GM23248 (cell line): Measurements from ENCODE around the gene TMEM37. TPM values are rescaled to one million over a fixed set of nuclear protein-coding genes. Genes with fewer than 3 reads are reported as not detected.

Source experiments
- DNase-seq: peaks from one replicate; pipeline ENCODE4 v3.0.0-alpha.2; 2015
- H2AFZ ChIP-seq: fragments of 200-600 bp; sonication (generic); 2 replicates; pipeline ENCODE4 v1.6.1; 2016; ENCODE audit warnings: antibody characterized with exemption
- H3F3A ChIP-seq: fragments of 200-600 bp; sonication (generic); 2 replicates; pipeline ENCODE4 v1.6.1; 2016; ENCODE audit warnings: mild to moderate bottlenecking, antibody characterized with exemption, mixed run types; ENCODE audit not compliant: insufficient read depth
- H3K27ac ChIP-seq: fragments of 200-600 bp; sonication (generic); 2 replicates; pipeline ENCODE4 v1.5.1; 2016; ENCODE audit warnings: mild to moderate bottlenecking
- H3K27me3 ChIP-seq: fragments of 200-600 bp; sonication (generic); replicated peaks from 2 replicates; pipeline ENCODE4 v1.6.1; 2016; ENCODE audit warnings: mild to moderate bottlenecking; ENCODE audit not compliant: insufficient read depth
- H3K36me3 ChIP-seq: fragments of 200-600 bp; sonication (generic); 2 replicates; pipeline ENCODE4 v1.6.1; 2016; ENCODE audit warnings: low read depth, mild to moderate bottlenecking
- H3K4me1 ChIP-seq: fragments of 200-600 bp; sonication (generic); 2 replicates; pipeline ENCODE4 v1.6.1; 2016; ENCODE audit warnings: mild to moderate bottlenecking; ENCODE audit not compliant: insufficient read depth
- H3K4me2 ChIP-seq: fragments of 200-600 bp; sonication (generic); one replicate; pipeline ENCODE4 v1.6.1; 2016; ENCODE audit warnings: mild to moderate bottlenecking; ENCODE audit not compliant: unreplicated experiment
- H3K4me3 ChIP-seq: fragments of 200-600 bp; sonication (generic); 2 replicates; pipeline ENCODE4 v1.5.1; 2016; ENCODE audit warnings: mild to moderate bottlenecking
- H3K79me2 ChIP-seq: fragments of 200-600 bp; sonication (generic); 2 replicates; pipeline ENCODE4 v1.6.1; 2016; ENCODE audit warnings: mild to moderate bottlenecking; ENCODE audit not compliant: insufficient read depth
- H3K9ac ChIP-seq: fragments of 200-600 bp; sonication (generic); 2 replicates; pipeline ENCODE4 v1.6.1; 2016; ENCODE audit warnings: mild to moderate bottlenecking
- H3K9me2 ChIP-seq: fragments of 200-600 bp; sonication (generic); 2 replicates; pipeline ENCODE4 v1.6.1; 2016; ENCODE audit warnings: mixed run types, mild to moderate bottlenecking, moderate library complexity; ENCODE audit not compliant: insufficient read depth
- H3K9me3 ChIP-seq: fragments of 200-600 bp; sonication (generic); one replicate; pipeline ENCODE4 v1.6.1; 2017; ENCODE audit warnings: low read depth
- H4K20me1 ChIP-seq: fragments of 200-600 bp; sonication (generic); 2 replicates; pipeline ENCODE4 v1.6.0; 2016; ENCODE audit not compliant: insufficient read depth
- EZH2 ChIP-seq: fragments of 200-600 bp; sonication (generic); IDR thresholded peaks from 2 replicates; pipeline ENCODE4 v1.6.1; 2018; ENCODE audit warnings: antibody characterized with exemption, mild to moderate bottlenecking; ENCODE audit not compliant: insufficient read depth, poor library complexity, severe bottlenecking
- EZH2phosphoT487 ChIP-seq: fragments of 200-600 bp; sonication (generic); IDR thresholded peaks from 2 replicates; pipeline ENCODE4 v1.6.1; 2018; ENCODE audit warnings: antibody characterized with exemption, moderate library complexity, mild to moderate bottlenecking, low read depth; ENCODE audit not compliant: insufficient read depth
- WGBS, 2 experiments: methylation state at CpG; one replicate each; pipeline ENCODE4 v1.1.6; 2015 to 2017; ENCODE audit warnings: low lambda C conversion rate in 2 of 2, low coverage in 1 of 2; ENCODE audit errors: missing lambda C conversion rate in 2 of 2; 5-methylcytosine and 5-hydroxymethylcytosine counted together
- in situ Hi-C: fragments of 300-500 bp; cut with MboI; formaldehyde crosslinking; loops from 2 replicates; pipeline ENCODE4 v1.15.0; 2020
- polyA plus RNA-seq: library from polyadenylated mRNA; unstranded; fragments of >200 nt; fragmentation: Nextera tagmentation; extraction: Ambion mirVana; gene quantifications from 2 replicates; pipeline ENCODE4 v1.2.1, GENCODE V29; 2016
- total RNA-seq: library from RNA; depleted of rRNA; stranded (reverse); fragments of >200 nt; shearing (Covaris generic); gene quantifications from 2 replicates; pipeline ENCODE4 v1.2.3, GENCODE V29; 2014

The TMEM37 gene
- total and polyA plus RNA-seq, 2 experiments from 2014 or later: 0.53 TPM; not detected in 1

- H2AFZ ChIP-seq: no peak overlapping the region
- H3K79me2 ChIP-seq: no peaks in the 10 kb centered on the region
- H3K4me3 ChIP-seq: no peak overlapping the region
- no peak overlapping the region for H3K9ac ChIP-seq
- TF ChIP-seq EZH2phosphoT487 (no peak), EZH2 (no peak)
- WGBS, 2 experiments: 45 to 47% methylated on average over 7 of the region's 7 CpGs
- no peak overlapping the region for H3K4me2 ChIP-seq
- H4K20me1 ChIP-seq: no peaks in the 10 kb centered on the region
- H3K27ac ChIP-seq: no peak overlapping the region
- H3K36me3 ChIP-seq: no peaks in the 10 kb centered on the region
- H3K27me3 ChIP-seq: peaks cover 12% of the 10 kb centered on the region; the same call in 1 of the 2 replicates
- in situ Hi-C loops: no loop called here
- no peaks in the 10 kb centered on the region for H3K4me1 ChIP-seq
- no peaks in the 10 kb centered on the region for H3K9me2 ChIP-seq
- DNase-seq: no peak
- no peaks in the 10 kb centered on the region for H3F3A ChIP-seq
- no peaks in the 10 kb centered on the region for H3K9me3 ChIP-seq
Measured at GRCh38 chr2:119442226-119442619, 10.6 kb downstream of the TMEM37 start.

GRCh38 chr2:119442850-119443249, 11.2 kb downstream of the TMEM37 start:
- no peak overlapping the region for H2AFZ ChIP-seq
- 81 to 86% methylated on average over 11 of the region's 11 CpGs for WGBS, 2 experiments
- no peak overlapping the region for H3K4me2 ChIP-seq
- no peaks in the 10 kb centered on the region for H3K4me1 ChIP-seq
- H3K9ac ChIP-seq: no peak overlapping the region
- no peaks in the 10 kb centered on the region for H3K79me2 ChIP-seq
- H4K20me1 ChIP-seq: no peaks in the 10 kb centered on the region
- H3K27me3 ChIP-seq: peaks cover 17% of the 10 kb centered on the region
- no peak overlapping the region for H3K4me3 ChIP-seq
- no peak for TF ChIP-seq EZH2
- no peak for TF ChIP-seq EZH2phosphoT487
- DNase-seq: no peak
- no peak overlapping the region for H3K27ac ChIP-seq
- H3F3A ChIP-seq: no peaks in the 10 kb centered on the region
- no peaks in the 10 kb centered on the region for H3K36me3 ChIP-seq
- H3K9me2 ChIP-seq: no peaks in the 10 kb centered on the region
- in situ Hi-C loops: no loop called here
- no peaks in the 10 kb centered on the region for H3K9me3 ChIP-seq

- no peak for DNase-seq
- Histone ChIP-seq H3K27me3 (peaks cover 22% of the 10 kb centered on the region), H3K9me2 (no peaks in the 10 kb centered on the region)
Measured at GRCh38 chr2:119446037-119446436, 14.4 kb downstream of the TMEM37 start.

GRCh38 chr2:119448427-119449141, 16.9 kb downstream of the TMEM37 start:
- 72 to 74% methylated on average over 9 of the region's 9 CpGs for WGBS, 2 experiments
- no peaks in the 10 kb centered on the region for H3K36me3 ChIP-seq
- no peaks in the 10 kb centered on the region for H3F3A ChIP-seq
- H3K27me3 ChIP-seq: peaks cover 22% of the 10 kb centered on the region
- TF ChIP-seq EZH2 (no peak), EZH2phosphoT487 (no peak)
- no peak overlapping the region for H3K27ac ChIP-seq
- in situ Hi-C loops: no loop called here
- H3K4me1 ChIP-seq: no peaks in the 10 kb centered on the region
- H2AFZ ChIP-seq: no peak overlapping the region
- DNase-seq: no peak
- H3K9ac ChIP-seq: no peak overlapping the region
- no peak overlapping the region for H3K4me2 ChIP-seq
- no peaks in the 10 kb centered on the region for H3K79me2 ChIP-seq
- no peaks in the 10 kb centered on the region for H3K9me2 ChIP-seq
- H4K20me1 ChIP-seq: no peaks in the 10 kb centered on the region
- H3K4me3 ChIP-seq: no peak overlapping the region
- no peaks in the 10 kb centered on the region for H3K9me3 ChIP-seq

More at GRCh38 chr2:119446037-119446436, 14.4 kb downstream of the TMEM37 start:
- no peaks in the 10 kb centered on the region for H4K20me1 ChIP-seq
- no peaks in the 10 kb centered on the region for H3K79me2 ChIP-seq
- no peak overlapping the region for H3K27ac ChIP-seq
- 41 to 51% methylated on average over 9 of the region's 9 CpGs for WGBS, 2 experiments
- no peak overlapping the region for H3K9ac ChIP-seq
- no peaks in the 10 kb centered on the region for H3K4me1 ChIP-seq
- H3K36me3 ChIP-seq: no peaks in the 10 kb centered on the region
- H3K4me3 ChIP-seq: no peak overlapping the region
- in situ Hi-C loops: no loop called here
- TF ChIP-seq EZH2: no peak
- no peak for TF ChIP-seq EZH2phosphoT487
- no peaks in the 10 kb centered on the region for H3K9me3 ChIP-seq
- H2AFZ ChIP-seq: no peak overlapping the region
- no peak overlapping the region for H3K4me2 ChIP-seq
- no peaks in the 10 kb centered on the region for H3F3A ChIP-seq
